ENCODE results near the gene NEDD4L. TPM values are rescaled to one million over a fixed set of nuclear protein-coding genes. Genes with fewer than 3 reads are reported as not detected.
"Not testable (repeated sequence)": the region's sequence is repeated elsewhere in the genome, so short reads cannot be mapped to it uniquely, and the experiment has no call there.

Gene NEDD4L
- polyA plus RNA-seq, 6 donors from 2014 or later, result 3.2 to 5.8 (median 3.5) TPM

DNA sequence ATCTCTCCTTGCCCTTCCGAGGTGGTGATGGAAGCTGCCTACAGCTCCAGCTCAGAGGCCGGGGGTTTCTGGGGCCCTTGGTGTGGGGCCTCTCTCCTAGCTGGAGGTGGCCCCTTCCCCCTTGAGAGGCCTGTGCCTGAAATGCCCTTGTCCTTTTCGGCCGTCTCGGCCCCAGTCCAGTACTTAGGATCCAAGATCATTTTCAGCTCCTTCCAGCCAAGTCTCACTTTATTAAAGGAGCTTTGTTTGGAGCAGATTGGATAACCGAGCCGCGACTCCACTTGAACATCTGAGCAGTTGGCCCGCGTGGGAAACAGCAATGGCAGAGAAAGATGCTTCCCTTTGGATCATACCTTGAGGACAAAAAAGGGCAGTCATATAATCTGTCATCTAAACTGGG is 125.0 kb downstream of the NEDD4L start:
- no peaks in the 10 kb centered on the region for H3K9me3 Mint-ChIP-seq
- H3K27ac Mint-ChIP-seq, result no peak overlapping the region
- DNase-seq, result no peak
- H3K36me3 Mint-ChIP-seq, result no peaks in the 10 kb centered on the region
- no peaks in the 10 kb centered on the region for H3K27me3 Mint-ChIP-seq
- no peak for ATAC-seq (ENCODE audit: low read depth in 2 of 2)
- no peaks in the 10 kb centered on the region for H3K4me1 Mint-ChIP-seq
- H3K4me3 Mint-ChIP-seq, result no peak overlapping the region

DNA sequence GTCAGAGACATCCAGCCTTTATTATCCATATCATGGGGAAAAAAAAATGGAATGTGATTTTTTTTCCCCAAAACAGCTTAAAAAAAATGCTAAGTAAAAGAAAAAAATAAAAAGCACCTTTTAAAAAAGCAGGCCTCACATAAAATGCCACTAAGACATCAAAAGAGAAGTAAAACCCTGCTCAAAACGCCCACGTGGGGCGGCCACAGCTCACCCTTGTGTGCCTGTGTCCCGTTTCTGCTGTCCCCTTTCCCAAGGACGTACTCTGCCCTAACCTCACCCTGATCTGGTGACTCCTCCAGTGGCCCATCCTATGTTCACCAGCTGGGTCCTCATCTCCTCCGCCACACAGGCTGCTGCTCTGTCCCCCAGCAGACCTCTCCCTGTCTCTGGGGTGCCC is 125.4 kb downstream of the NEDD4L start:
- no peak overlapping the region for H3K4me3 Mint-ChIP-seq
- H3K36me3 Mint-ChIP-seq, result no peaks in the 10 kb centered on the region
- ATAC-seq (ENCODE audit: low read depth in 2 of 2) (no peak), DNase-seq (no peak)
- H3K4me1 Mint-ChIP-seq, result no peaks in the 10 kb centered on the region
- H3K9me3 Mint-ChIP-seq, result no peaks in the 10 kb centered on the region
- H3K27me3 Mint-ChIP-seq, result no peaks in the 10 kb centered on the region
- H3K27ac Mint-ChIP-seq, result peak overlapping the region in 1 of 6 donors; percentile 67

DNA sequence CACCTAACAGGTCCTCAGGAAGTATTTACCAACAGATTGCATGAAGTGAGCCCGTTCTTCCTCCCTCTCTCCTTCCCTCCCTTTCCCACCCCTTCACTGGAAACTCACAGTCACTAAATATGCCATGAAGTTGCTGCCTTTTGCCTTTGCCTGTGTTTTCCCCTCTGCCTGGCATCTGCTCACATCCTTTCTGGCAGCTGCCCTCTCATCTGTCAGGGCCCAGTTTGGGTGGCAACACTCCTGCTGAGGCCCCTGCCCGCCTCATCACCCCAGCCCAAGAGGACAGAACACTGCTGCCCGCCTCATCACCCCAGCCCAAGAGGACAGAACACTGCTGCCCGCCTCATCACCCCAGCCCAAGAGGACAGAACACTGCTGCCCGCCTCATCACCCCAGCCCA is 126.0 kb downstream of the NEDD4L start:
- not testable (repeated sequence) for H3K4me3 Mint-ChIP-seq

DNA sequence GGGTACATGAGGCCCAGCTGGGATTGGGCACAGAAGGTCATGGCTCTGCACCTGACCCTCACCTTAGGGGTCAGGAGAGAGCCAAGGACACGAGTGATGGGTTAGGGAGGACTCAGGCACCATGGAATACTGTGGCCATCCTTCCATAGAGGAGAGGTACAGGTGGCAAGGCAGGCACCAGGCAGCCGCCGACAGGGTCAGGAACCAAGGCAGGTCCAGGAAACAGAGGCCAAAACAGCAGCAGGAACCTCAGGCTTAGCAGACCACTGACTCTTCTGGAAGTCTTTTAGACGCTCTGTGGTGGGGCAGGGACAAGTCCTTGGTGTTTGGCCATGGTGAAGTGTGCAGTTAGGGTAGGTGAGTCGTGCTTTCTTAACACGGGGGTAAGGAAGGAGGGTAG is 128.0 kb downstream of the NEDD4L start:
- H3K9me3 Mint-ChIP-seq, result no peaks in the 10 kb centered on the region
- ATAC-seq (ENCODE audit: low read depth in 2 of 2), result no peak
- no peaks in the 10 kb centered on the region for H3K27me3 Mint-ChIP-seq
- peak overlapping the region in 1 of 6 donors; percentile 24 for H3K27ac Mint-ChIP-seq
- no peak for DNase-seq
- no peak overlapping the region for H3K4me3 Mint-ChIP-seq
- no peaks in the 10 kb centered on the region for H3K36me3 Mint-ChIP-seq
- H3K4me1 Mint-ChIP-seq, result peaks cover 0 to 7% (median 4%) of the 10 kb centered on the region in 3 donors

More for the DNA sequence above, 126.0 kb downstream of the NEDD4L start:
- not testable (repeated sequence) for H3K27me3 Mint-ChIP-seq; DNase-seq; H3K9me3 Mint-ChIP-seq; H3K36me3 Mint-ChIP-seq; ATAC-seq (ENCODE audit: low read depth in 2 of 2); H3K4me1 Mint-ChIP-seq; H3K27ac Mint-ChIP-seq

DNA sequence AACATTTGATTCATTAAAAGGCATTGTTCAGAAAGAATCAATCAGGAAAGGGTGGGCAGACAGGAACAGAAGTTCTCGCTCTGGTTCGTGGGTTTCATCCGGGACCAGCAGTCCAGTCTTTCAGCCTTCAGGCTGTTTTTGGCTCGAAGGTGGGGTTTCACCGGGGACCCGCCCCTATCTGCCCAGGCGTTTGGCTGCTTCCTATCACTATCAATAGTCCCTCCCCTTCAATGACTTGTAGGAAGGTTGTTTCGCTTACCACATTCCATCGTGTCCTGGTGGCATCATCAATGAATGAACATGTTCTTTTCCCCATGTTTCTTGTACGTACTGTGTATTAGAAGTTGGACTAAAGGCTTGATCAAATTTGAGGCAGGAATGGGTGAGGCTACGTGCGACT is 130.3 kb downstream of the NEDD4L start:
- ATAC-seq (ENCODE audit: low read depth in 2 of 2), result no peak

DNA sequence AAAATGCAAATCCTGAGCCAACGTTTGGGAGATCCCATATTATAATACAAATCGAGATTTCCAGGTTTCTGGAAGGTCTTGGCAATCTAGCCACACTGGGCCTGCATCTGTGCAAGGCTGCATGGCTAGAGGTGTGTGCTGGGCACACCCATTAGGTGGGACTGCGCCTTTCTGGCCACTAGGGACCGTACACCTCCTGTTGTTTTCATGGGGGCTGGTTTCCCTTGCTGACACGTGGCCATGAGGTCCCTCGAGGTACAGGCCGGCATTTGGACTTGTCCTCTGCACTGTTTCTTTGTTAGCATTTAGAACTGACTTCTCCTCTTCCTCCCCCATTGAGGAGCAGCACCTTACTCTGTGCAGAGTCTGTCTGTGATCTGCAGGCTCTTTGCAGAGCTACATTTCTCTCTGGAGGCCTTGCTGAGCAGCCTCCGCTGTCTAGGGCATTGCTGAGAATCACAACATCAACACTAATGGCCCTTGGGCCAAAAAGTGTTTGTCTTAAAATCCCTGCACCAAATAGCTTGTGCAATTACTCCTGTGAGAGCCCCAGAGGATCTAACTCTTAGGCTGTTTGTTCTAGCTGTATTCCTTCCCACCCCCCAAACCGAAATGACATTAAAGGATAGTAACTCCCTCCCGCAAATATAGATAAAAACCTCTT is 131.2 kb downstream of the NEDD4L start:
- no peak overlapping the region for H3K27ac Mint-ChIP-seq
- no peak for DNase-seq
- no peak for ATAC-seq (ENCODE audit: low read depth in 2 of 2)
- H3K9me3 Mint-ChIP-seq, result no peaks in the 10 kb centered on the region
- no peaks in the 10 kb centered on the region for H3K36me3 Mint-ChIP-seq
- H3K4me1 Mint-ChIP-seq, result peaks cover 3 to 7% (median 4%) of the 10 kb centered on the region in 3 donors
- H3K4me3 Mint-ChIP-seq, result no peak overlapping the region
- peaks cover 0 to 4% (median 0%) of the 10 kb centered on the region in 3 donors for H3K27me3 Mint-ChIP-seq

More for the DNA sequence above, 130.3 kb downstream of the NEDD4L start:
- Mint-ChIP-seq H3K27ac (peak overlapping the region in 1 of 6 donors; percentile 3), H3K27me3 (no peaks in the 10 kb centered on the region), H3K4me1 (peaks cover 0 to 7% (median 4%) of the 10 kb centered on the region in 3 donors), H3K4me3 (no peak overlapping the region), H3K9me3 (no peaks in the 10 kb centered on the region), H3K36me3 (no peaks in the 10 kb centered on the region)
- no peak for DNase-seq

DNA sequence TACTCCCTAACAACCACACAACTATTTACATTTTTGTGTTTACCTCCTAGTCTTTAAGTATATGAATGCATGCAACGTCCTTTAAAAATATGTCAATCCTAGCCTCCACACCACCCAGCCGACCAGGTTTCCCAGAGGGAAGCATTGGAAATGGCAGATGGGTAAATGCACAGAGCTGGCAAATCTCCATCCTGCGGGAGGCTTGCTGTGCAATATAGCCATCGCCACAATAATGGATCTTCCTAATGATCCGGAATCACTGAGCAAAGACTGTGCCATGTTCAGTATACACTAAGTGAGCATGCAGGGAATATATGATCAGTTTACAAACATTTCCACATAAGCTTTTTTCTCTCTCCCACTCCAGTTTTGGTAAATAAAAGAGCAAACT is 131.8 kb downstream of the NEDD4L start:
- Mint-ChIP-seq H3K36me3 (no peaks in the 10 kb centered on the region), H3K4me1 (peaks cover 7 to 8% (median 7%) of the 10 kb centered on the region in 3 donors), H3K9me3 (no peaks in the 10 kb centered on the region), H3K27ac (no peak overlapping the region), H3K27me3 (peaks cover 0 to 5% (median 0%) of the 10 kb centered on the region in 3 donors), H3K4me3 (no peak overlapping the region)
- ATAC-seq (ENCODE audit: low read depth in 2 of 2), result no peak
- DNase-seq, result no peak

DNA sequence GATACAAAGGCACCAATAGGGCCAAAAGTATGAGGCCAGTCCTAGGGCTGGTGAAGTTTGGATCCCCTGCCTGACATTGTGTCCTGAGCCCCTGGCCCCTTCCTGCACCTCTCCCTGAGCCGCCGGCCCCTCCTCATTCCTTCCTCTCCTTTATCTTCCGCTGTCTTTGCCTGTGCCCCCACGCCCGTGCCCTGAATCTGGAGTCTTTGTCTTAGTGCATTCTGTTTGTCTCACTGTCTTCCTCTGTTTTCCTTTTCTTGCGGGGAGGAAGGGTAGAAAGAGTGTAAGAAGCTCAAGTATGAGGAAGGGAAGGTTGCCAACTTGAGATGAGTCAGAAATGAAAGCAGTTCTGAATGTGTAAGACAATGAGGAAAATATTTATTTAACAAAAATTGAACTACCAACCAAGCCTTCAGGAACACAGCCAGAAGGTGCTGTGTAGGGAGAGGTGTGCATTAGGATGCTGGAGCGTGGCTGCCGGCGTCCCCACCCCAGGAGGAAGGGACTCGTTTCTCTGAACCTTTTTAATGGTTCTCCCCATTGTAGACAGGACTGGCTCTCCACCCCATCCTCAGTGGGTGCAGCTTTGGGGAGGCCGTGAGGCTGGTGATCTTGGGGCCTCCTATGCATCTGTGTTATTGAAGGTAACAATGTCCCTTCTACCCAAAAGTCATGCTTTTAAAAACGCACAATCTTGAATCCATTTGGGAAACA is 133.1 kb downstream of the NEDD4L start:
- Mint-ChIP-seq H3K27ac (no peak overlapping the region), H3K36me3 (no peaks in the 10 kb centered on the region), H3K9me3 (no peaks in the 10 kb centered on the region), H3K4me1 (peaks cover 7 to 9% (median 8%) of the 10 kb centered on the region in 3 donors), H3K4me3 (peak overlapping the region in 1 of 8 donors; percentile 61), H3K27me3 (peaks cover 0 to 5% (median 0%) of the 10 kb centered on the region in 3 donors)
- ATAC-seq (ENCODE audit: low read depth in 2 of 2) (no peak), DNase-seq (no peak)

DNA sequence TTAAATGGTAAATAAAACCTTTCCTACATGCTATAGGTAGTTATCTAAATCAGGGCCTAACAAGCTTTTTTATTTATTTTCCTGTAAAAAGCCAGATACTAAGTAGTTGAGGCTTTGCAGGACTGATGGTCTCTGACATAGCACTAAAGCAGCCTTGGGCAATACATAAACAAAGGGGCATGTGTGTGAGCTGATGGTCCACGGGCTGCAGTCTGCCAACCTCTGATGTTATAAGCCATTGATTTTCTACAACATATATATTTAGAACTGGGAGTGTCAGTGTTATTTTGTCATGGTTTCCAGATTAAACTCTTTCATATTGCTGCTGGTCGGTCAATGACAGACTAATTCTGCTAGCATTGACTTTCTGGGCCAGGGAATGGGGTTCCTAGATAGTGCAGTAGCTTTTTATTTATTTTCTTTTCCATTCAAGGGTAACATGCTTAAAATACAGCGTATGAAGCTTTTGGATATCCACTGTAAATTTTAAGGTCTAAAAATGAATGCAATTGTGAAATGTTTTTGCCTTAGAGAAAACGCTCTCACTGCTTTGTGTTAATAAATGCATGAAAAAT is 134.0 kb downstream of the NEDD4L start:
- Mint-ChIP-seq H3K36me3 (no peaks in the 10 kb centered on the region), H3K27ac (no peak overlapping the region), H3K4me3 (no peak overlapping the region), H3K9me3 (no peaks in the 10 kb centered on the region), H3K27me3 (peaks cover 0 to 5% (median 0%) of the 10 kb centered on the region in 3 donors), H3K4me1 (peaks cover 7 to 9% (median 8%) of the 10 kb centered on the region in 3 donors)
- DNase-seq (no peak), ATAC-seq (ENCODE audit: low read depth in 2 of 2) (no peak)

DNA sequence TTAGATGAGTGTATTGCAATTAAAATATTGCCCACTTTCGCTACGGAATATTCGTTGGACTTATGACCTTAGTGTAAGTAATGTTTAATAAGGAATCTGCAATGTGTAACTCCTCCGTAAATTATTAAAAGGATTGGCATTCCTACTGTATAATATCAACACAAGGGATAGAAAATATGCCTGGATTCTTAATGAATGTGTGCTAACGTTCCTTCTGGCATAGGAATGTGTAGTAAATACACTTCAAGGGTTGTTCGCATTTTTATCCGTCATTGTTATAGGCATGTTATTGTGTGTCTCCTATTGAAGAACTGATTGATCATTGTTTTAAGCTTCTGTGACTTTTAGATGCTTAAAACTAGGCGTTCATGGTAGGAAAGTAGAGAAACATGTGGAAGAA is 134.5 kb downstream of the NEDD4L start:
- Mint-ChIP-seq H3K36me3 (no peaks in the 10 kb centered on the region), H3K4me3 (no peak overlapping the region), H3K27ac (no peak overlapping the region), H3K4me1 (peaks cover 7 to 9% (median 8%) of the 10 kb centered on the region in 3 donors), H3K27me3 (peaks cover 0 to 5% (median 0%) of the 10 kb centered on the region in 3 donors), H3K9me3 (no peaks in the 10 kb centered on the region)
- no peak for ATAC-seq (ENCODE audit: low read depth in 2 of 2)
- no peak for DNase-seq

DNA sequence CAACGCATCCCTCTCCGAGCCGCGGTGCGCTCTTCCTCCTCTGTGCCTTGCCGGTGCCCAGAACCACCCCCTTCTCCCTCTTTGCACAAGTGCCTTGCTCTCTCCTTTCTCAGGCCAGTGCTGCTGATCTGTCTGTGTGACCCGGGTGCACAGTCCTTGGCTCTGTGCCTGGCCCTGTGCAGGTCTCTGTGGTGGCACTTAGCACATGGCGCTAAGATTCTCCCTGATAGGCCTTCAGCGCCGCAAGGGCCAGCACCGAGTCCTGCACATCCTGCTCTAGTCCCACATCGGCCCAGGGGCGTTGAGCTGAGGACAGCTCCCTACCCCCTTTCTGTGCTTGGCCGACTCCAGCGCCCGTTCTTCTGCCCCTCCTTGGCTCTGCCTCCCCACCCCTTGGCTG is 136.1 kb downstream of the NEDD4L start:
- Mint-ChIP-seq H3K4me1 (peaks cover 7 to 9% (median 8%) of the 10 kb centered on the region in 3 donors), H3K27ac (peak overlapping the region in 1 of 6 donors; percentile 71), H3K27me3 (peaks cover 0 to 5% (median 0%) of the 10 kb centered on the region in 3 donors), H3K9me3 (no peaks in the 10 kb centered on the region), H3K36me3 (no peaks in the 10 kb centered on the region), H3K4me3 (no peak overlapping the region)
- DNase-seq, result no peak
- ATAC-seq (ENCODE audit: low read depth in 2 of 2), result no peak

DNA sequence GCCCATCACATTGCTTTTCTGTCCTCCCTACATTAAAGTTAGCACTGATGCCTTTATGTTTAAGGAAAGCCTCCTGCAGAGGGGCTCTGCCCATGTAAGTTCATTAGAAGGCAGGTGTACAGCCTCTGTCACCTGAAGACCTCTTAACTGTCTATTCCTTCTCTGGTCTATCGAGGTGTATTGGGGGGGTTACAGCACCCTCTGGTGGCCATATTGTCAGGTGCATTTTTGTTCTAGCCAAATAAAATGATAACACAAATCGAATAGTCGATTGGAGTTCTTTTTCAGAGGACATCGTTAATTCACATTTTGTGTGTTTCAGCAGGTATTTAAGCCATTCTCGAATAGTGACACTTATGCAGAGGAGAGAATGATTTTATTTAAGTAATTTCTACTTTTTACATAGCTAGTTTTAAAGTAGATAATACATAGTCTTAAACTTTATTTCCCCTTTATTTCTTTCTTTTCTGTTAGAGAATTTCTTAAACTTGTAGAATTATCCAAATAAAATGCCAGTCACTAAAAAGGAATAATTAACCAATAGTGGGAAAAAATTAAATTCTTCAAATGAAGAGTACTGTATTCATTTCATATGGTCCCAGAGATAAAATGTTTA is 136.8 kb downstream of the NEDD4L start:
- Mint-ChIP-seq H3K4me1 (peaks cover 6 to 9% (median 8%) of the 10 kb centered on the region in 3 donors), H3K4me3 (no peak overlapping the region)
- peak; percentile 45 for DNase-seq

DNA sequence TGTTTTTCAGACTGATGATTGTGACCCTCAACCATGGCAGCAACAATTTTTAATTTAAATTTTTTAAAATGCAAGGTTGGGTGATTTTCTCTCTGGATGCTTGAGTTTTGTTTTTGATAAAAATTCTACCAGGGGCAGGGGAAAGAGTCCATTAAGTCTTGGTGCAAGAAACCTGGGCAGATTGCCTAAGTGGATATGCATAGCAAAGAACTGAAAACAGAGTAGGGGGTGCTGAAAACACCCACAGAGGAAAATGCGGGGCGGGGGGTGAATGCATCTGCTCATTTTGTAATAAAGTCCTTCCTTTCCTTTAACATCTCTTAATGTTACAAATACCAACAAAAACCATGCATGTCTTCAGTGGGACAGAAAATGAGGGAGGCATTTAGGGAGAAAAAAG is 138.0 kb downstream of the NEDD4L start:
- ATAC-seq (ENCODE audit: low read depth in 2 of 2), result no peak

More for the DNA sequence above, 136.8 kb downstream of the NEDD4L start:
- H3K36me3 Mint-ChIP-seq, result no peaks in the 10 kb centered on the region
- no peak overlapping the region for H3K27ac Mint-ChIP-seq
- no peaks in the 10 kb centered on the region for H3K9me3 Mint-ChIP-seq
- H3K27me3 Mint-ChIP-seq, result peaks cover 0 to 5% (median 0%) of the 10 kb centered on the region in 3 donors
- ATAC-seq (ENCODE audit: low read depth in 2 of 2), result peak; percentile 34 to 53

More for the DNA sequence above, 138.0 kb downstream of the NEDD4L start:
- H3K4me1 Mint-ChIP-seq, result peaks cover 0 to 14% (median 4%) of the 10 kb centered on the region in 3 donors
- no peak for DNase-seq
- no peaks in the 10 kb centered on the region for H3K9me3 Mint-ChIP-seq
- H3K27ac Mint-ChIP-seq, result no peak overlapping the region
- H3K4me3 Mint-ChIP-seq, result no peak overlapping the region
- H3K36me3 Mint-ChIP-seq, result no peaks in the 10 kb centered on the region
- H3K27me3 Mint-ChIP-seq, result peaks cover 0 to 5% (median 0%) of the 10 kb centered on the region in 3 donors

All from naive B cell (primary cell).